Fibroblast of lung (primary cell): ENCODE measurements around the gene CENPV.

ENCODE experiments used
- EZH2 ChIP-seq: IDR thresholded peaks from 2 replicates; pipeline ENCODE4 v1.5.1; 2012; ENCODE audit warnings: low read length, control low read depth, mild to moderate bottlenecking; ENCODE audit errors: missing control alignments
- TF ChIP-seq, protein P1 (sequence below), 2 donors: IDR thresholded peaks in 1 of 2; conservative IDR thresholded peaks in 1 of 2; 1 replicate in 1 of 2; 2 replicates in 1 of 2; pipeline ENCODE4 v1.5.1; 2011 to 2012; ENCODE audit warnings: low read length in 2 of 2, control low read depth in 1 of 2, inconsistent platforms in 1 of 2, low read depth in 1 of 2, mild to moderate bottlenecking in 1 of 2

- TF ChIP-seq, protein P1, sequence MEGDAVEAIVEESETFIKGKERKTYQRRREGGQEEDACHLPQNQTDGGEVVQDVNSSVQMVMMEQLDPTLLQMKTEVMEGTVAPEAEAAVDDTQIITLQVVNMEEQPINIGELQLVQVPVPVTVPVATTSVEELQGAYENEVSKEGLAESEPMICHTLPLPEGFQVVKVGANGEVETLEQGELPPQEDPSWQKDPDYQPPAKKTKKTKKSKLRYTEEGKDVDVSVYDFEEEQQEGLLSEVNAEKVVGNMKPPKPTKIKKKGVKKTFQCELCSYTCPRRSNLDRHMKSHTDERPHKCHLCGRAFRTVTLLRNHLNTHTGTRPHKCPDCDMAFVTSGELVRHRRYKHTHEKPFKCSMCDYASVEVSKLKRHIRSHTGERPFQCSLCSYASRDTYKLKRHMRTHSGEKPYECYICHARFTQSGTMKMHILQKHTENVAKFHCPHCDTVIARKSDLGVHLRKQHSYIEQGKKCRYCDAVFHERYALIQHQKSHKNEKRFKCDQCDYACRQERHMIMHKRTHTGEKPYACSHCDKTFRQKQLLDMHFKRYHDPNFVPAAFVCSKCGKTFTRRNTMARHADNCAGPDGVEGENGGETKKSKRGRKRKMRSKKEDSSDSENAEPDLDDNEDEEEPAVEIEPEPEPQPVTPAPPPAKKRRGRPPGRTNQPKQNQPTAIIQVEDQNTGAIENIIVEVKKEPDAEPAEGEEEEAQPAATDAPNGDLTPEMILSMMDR (conservative IDR thresholded peaks at IDR 0.05 in 1 of 2, IDR thresholded peaks at IDR 0.05 in 1 of 2; ENCODE audit: low read depth in 1 of 2, low read length in 2 of 2) = no peak
- TF ChIP-seq EZH2 = no peak
Observed at GRCh38 chr17:16348586-16348985, 4.7 kb downstream of the CENPV start.
